ENCODE data around the gene SLC9A5.

DNA sequence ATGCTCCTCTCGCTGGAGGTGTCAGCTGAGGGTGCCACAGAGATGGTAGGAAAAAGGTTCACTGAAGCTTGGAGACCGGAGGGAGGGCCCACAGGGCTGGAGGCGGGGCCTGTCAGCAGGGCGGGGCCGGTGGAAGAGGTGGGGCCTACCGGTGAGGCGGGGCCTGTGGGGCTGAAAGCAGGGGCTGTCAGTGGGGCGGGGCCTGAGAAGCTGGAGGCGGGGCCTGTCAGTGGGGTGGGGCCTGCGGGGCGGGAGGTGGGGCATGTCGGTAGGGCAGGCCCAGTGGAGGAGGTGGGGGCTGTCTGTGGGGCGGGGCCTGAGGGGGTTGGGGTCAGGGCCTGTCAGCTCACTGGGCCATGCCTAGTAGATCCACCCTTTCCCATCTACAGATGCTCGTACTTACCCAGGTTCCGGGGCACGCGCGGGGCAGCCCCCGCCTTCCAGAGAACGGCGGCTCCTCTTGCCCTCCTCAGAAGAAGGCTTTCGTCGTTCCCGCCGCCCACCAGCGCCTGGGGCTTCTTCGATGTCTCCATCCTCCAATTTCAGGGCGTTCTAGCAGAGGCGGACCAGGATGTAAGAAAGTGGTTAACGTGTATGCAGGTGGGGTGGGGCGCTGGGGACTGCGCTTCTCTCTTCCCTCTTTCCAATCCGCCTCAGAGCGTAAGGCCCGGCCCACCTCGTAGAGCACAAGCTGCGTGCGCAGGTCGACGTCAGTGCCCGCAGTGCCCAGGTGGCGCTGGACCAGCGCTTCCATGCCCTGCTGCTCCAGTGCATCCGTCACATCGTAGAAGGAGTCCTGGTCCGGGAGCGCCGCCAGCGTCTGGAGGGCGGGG is 12.0 kb upstream of the SLC9A5 start:
- TF ChIP-seq CTCF (IDR thresholded peaks at IDR 0.05) = no peak
- TF ChIP-seq POLR2AphosphoS5 (IDR thresholded peaks at IDR 0.05) = no peak
